Prostate gland (tissue), 2 donors: ENCODE measurements around the gene TTC22.

Source experiments
- CTCF ChIP-seq, 4 experiments: fragments of 200-600 bp in 2 of 4; fragments of 450-650 bp in 2 of 4; sonication (generic) in 2 of 4; IDR thresholded peaks; 1 replicate in 3 of 4; 2 replicates in 1 of 4; pipeline ENCODE4 v1.5.1; 2016 to 2019; ENCODE audit warnings: antibody characterized with exemption in 4 of 4, mild to moderate bottlenecking in 2 of 4, moderate library complexity in 2 of 4
- POLR2A ChIP-seq: fragments of 450-650 bp; IDR thresholded peaks from one replicate; pipeline ENCODE4 v1.6.1; 2016; ENCODE audit warnings: antibody characterized with exemption, mild to moderate bottlenecking

DNA sequence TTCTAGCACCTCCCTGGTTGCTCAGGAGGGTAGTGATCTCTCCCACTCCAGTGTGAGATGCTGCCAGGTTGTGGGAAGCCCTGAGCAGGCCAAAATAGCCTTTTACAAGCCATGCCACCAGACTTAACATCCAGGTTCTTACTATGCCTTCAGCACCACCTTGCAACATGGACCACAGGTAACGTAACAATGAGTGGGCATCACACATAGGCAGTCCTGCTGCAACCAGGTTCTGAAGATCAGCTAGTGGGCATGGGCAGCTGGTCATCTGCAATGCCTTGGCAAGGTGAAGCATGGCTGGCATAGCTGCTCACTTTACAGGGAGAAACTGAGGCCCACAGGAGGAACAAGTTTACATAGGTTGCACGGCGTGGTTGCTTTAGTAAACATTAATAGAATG, 45.2 kb upstream of the TTC22 start:
- TF ChIP-seq POLR2A (no peak), CTCF (IDR thresholded peaks at IDR 0.05) (no peak)
